Activated B cell treated with CpG ODN at 0.5 μM for 24 hours (primary cell): ENCODE data around the gene PPIL3. TPM values are rescaled to one million over a fixed set of nuclear protein-coding genes. Genes with fewer than 3 reads are reported as not detected.
"Not testable (repeated sequence)": the region's sequence is repeated elsewhere in the genome, so short reads cannot be mapped to it uniquely, and the experiment has no call there.

Experiments used
- ATAC-seq: fragments of 200-7000 bp; cut with Tn5 transposase; one replicate; pipeline ENCODE4 v1.10.0; 2021; ENCODE audit warnings: low read depth, mild to moderate bottlenecking, moderate library complexity
- CTCF ChIA-PET: fragments of 350-600 bp; sonication (Branson Sonifier 250); formaldehyde crosslinking; loops from one replicate; lab custom pipeline; 2021; ENCODE audit warnings: antibody characterized with exemption; lab: Charles Lee
- POLR2A ChIA-PET: fragments of 350-600 bp; sonication (Branson Sonifier 250); formaldehyde crosslinking; loops from one replicate; lab custom pipeline; 2021; ENCODE audit warnings: antibody characterized with exemption; lab: Charles Lee
- DNase-seq: peaks from one replicate; pipeline ENCODE4 v3.0.0; 2022
- H3K27ac Mint-ChIP-seq: one replicate; pipeline ENCODE4 v1.8.0; 2020; ENCODE audit warnings: mixed read lengths
- H3K27me3 Mint-ChIP-seq: one replicate; pipeline ENCODE4 v1.8.0; 2021; ENCODE audit warnings: mixed read lengths
- H3K36me3 Mint-ChIP-seq: one replicate; pipeline ENCODE4 v1.8.0; 2021; ENCODE audit warnings: low read depth, mixed read lengths
- H3K4me1 Mint-ChIP-seq: one replicate; pipeline ENCODE4 v1.8.0; 2021; ENCODE audit warnings: mixed read lengths
- H3K4me3 Mint-ChIP-seq: one replicate; pipeline ENCODE4 v1.8.0; 2020; ENCODE audit warnings: mild to moderate bottlenecking, mixed read lengths
- H3K9me3 Mint-ChIP-seq: one replicate; pipeline ENCODE4 v1.8.0; 2020; ENCODE audit warnings: mixed read lengths
- CTCF ChIP-seq: fragments of 200-600 bp; IDR thresholded peaks from one replicate; pipeline ENCODE4 v1.8.0; 2022; ENCODE audit warnings: antibody characterized with exemption, mild to moderate bottlenecking
- intact Hi-C: fragments of 100-400 bp; cut with micrococcal nuclease; formaldehyde crosslinking; loops from one replicate; pipeline ENCODE4 v1.15.1; 2024
- total RNA-seq: library from RNA; stranded (reverse); gene quantifications from 2 replicates; pipeline ENCODE4 v1.2.3, GENCODE V29; 2022

PPIL3 gene
- total RNA-seq, 1 donor from 2014 or later: 52.5 TPM

DNA sequence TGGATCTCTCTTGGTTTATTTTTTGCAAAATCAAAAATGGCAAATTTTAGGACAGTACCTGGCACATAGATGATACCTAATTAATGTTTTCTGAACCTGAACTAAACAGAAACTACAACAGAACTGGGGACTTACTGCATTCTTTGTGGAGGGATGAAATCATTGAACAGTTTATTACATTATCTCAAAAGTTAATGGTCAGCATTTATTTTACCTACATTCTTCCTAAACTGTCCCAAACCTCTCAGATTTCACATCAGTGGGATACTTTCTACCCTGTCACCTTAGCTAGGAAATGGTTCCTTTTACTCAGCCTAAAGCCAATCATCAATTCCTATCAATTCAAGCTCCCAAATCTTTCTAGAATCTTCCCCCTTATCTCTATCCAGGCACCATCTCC is 10.6 kb upstream of the PPIL3 start:
- ChIA-PET CTCF (interaction anchor here (1.7 kb wide), 1 partner anchor 278 kb away, joined by 5 read pairs; no protein-coding TSS in a partner anchor), POLR2A (no interaction called here)
- H3K27ac Mint-ChIP-seq: no peak overlapping the region
- intact Hi-C loops: no loop called here
- DNase-seq: no peak
- ATAC-seq: no peak
- no peak overlapping the region for H3K4me3 Mint-ChIP-seq
- H3K9me3 Mint-ChIP-seq: no peaks in the 10 kb centered on the region
- no peak for TF ChIP-seq CTCF
- no peaks in the 10 kb centered on the region for H3K27me3 Mint-ChIP-seq
- H3K4me1 Mint-ChIP-seq: peaks cover 4% of the 10 kb centered on the region
- H3K36me3 Mint-ChIP-seq: peaks cover 81% of the 10 kb centered on the region

DNA sequence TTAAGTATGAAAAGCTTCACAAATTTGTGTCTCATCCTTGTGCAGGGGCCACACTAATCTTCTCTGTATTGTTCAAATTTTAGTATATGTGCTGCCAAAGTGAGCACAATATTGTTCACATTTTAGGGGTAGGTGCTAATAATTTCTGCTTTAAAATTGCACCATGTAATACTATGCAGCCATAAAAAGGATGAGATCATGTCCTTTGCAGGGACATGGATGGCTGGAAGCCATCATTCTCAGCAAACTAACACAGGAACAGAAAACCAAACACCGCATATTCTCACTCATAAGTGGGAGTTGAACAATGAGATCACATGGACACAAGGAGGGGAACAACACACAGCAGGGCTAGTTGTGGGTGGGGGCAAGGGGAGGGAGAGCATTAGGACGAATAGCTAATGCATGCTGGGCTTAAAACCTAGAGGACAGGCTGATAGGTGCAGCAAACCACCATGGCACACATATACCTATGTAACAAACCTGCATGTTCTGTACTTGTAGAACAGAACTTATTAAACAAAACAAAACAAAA is 7.1 kb downstream of the PPIL3 start:
- CTCF ChIA-PET, H3K4me3 Mint-ChIP-seq, DNase-seq, H3K27me3 Mint-ChIP-seq, ATAC-seq, H3K4me1 Mint-ChIP-seq, intact Hi-C loops, H3K27ac Mint-ChIP-seq, H3K9me3 Mint-ChIP-seq: not testable (repeated sequence)
- peaks cover 76% of the 10 kb centered on the region for H3K36me3 Mint-ChIP-seq
- POLR2A ChIA-PET: interaction anchor here (2.7 kb wide), 1 partner anchor 18 kb away, joined by 9 read pairs; the partner anchor contains the start of gene CLK1

- DNase-seq (no peak), ATAC-seq (no peak)
- intact Hi-C loops: no loop called here
- no peak for TF ChIP-seq CTCF
- no peak overlapping the region for H3K4me3 Mint-ChIP-seq
- no peak overlapping the region for H3K27ac Mint-ChIP-seq
- no peaks in the 10 kb centered on the region for H3K4me1 Mint-ChIP-seq
- ChIA-PET CTCF (no interaction called here), POLR2A (interaction anchor here (0.6 to 1.6 kb wide), 2 partner anchors 14 to 369 kb away, joined by 3 to 9 read pairs; partner anchors contain the start of gene CLK1)
- no peaks in the 10 kb centered on the region for H3K27me3 Mint-ChIP-seq
- H3K9me3 Mint-ChIP-seq: no peaks in the 10 kb centered on the region
- peaks cover 80% of the 10 kb centered on the region for H3K36me3 Mint-ChIP-seq
These were observed 10.5 kb downstream of the PPIL3 start for GRCh38 chr2:200878289-200878880.

- Mint-ChIP-seq H3K4me1 (no peaks in the 10 kb centered on the region), H3K27me3 (no peaks in the 10 kb centered on the region), H3K27ac (no peak overlapping the region), H3K36me3 (peaks cover 80% of the 10 kb centered on the region), H3K4me3 (no peak overlapping the region), H3K9me3 (no peaks in the 10 kb centered on the region)
- ChIA-PET CTCF (no interaction called here), POLR2A (interaction anchor here (1.6 kb wide), 1 partner anchor 13 kb away, joined by 9 read pairs; the partner anchor contains the start of gene CLK1)
- TF ChIP-seq CTCF: no peak
- DNase-seq: no peak
- intact Hi-C loops: no loop called here
- ATAC-seq: no peak
These were observed 11.4 kb downstream of the PPIL3 start for GRCh38 chr2:200877443-200877842.

GRCh38 chr2:200873560-200873959 is 15.3 kb downstream of the PPIL3 start:
- intact Hi-C loops: no loop called here
- H3K4me1 Mint-ChIP-seq: no peaks in the 10 kb centered on the region
- no peak overlapping the region for H3K27ac Mint-ChIP-seq
- H3K9me3 Mint-ChIP-seq: no peaks in the 10 kb centered on the region
- no peaks in the 10 kb centered on the region for H3K27me3 Mint-ChIP-seq
- CTCF ChIA-PET: no interaction called here
- H3K4me3 Mint-ChIP-seq: no peak overlapping the region
- no peak for DNase-seq
- no peak for ATAC-seq
- no peak for TF ChIP-seq CTCF
- POLR2A ChIA-PET: no interaction called here
- H3K36me3 Mint-ChIP-seq: peaks cover 61% of the 10 kb centered on the region
